IMR-90 (cell line): ENCODE results near the gene ADGRV1. TPM values are rescaled to one million over a fixed set of nuclear protein-coding genes. Genes with fewer than 3 reads are reported as not detected.

Source experiments
- ATAC-seq: fragments of 200-7000 bp; cut with Tn5 transposase; 2 replicates; pipeline ENCODE4 v1.9.1; 2020; ENCODE audit warnings: low read depth, mild to moderate bottlenecking, moderate library complexity
- BruUV-seq: library from RNA; stranded (reverse); fragments of 400-500 nt; replicated peaks from 2 replicates; lab custom pipeline; 2021; lab: Mats Ljungman, UMichigan
- CTCF ChIA-PET: fragments of 300-600 bp; formaldehyde crosslinking; extraction: SDS; loops from one replicate; lab custom pipeline; 2021; ENCODE audit warnings: antibody characterized with exemption; lab: Yijun Ruan, JAX
- POLR2A ChIA-PET: fragments of 300-600 bp; sonication (Branson Sonifier 250); formaldehyde crosslinking; loops from one replicate; lab custom pipeline; 2022; ENCODE audit warnings: antibody characterized with exemption; ENCODE audit not compliant: unreplicated experiment; lab: Charles Lee
- DNase-seq: peaks from one replicate; pipeline ENCODE4 v3.0.0; 2013
- H2AFZ ChIP-seq: replicated peaks from 2 replicates; pipeline ENCODE3; 2013; ENCODE audit warnings: low read length, mild to moderate bottlenecking; ENCODE audit not compliant: poor library complexity
- H2AK5ac ChIP-seq: 2 replicates; pipeline ENCODE4 v1.6.1; 2013; ENCODE audit warnings: low read depth, low read length, inconsistent platforms
- H2AK9ac ChIP-seq: replicated peaks from 2 replicates; pipeline ENCODE3; 2013; ENCODE audit warnings: mild to moderate bottlenecking, low read depth, low read length, moderate library complexity; ENCODE audit not compliant: poor library complexity
- H2BK120ac ChIP-seq: 2 replicates; pipeline ENCODE4 v1.6.1; 2013; ENCODE audit warnings: low read depth, low read length, inconsistent platforms
- H2BK15ac ChIP-seq: 3 replicates; pipeline ENCODE4 v1.6.1; 2013; ENCODE audit warnings: low read depth, low read length, inconsistent platforms
- H2BK20ac ChIP-seq: 2 replicates; pipeline ENCODE4 v1.6.1; 2013; ENCODE audit warnings: low read depth, mild to moderate bottlenecking, inconsistent platforms, low read length, moderate library complexity
- H2BK5ac ChIP-seq: 2 replicates; pipeline ENCODE4 v1.6.1; 2013; ENCODE audit warnings: mild to moderate bottlenecking, low read depth, low read length, inconsistent platforms; ENCODE audit not compliant: poor library complexity, severe bottlenecking
- H3K14ac ChIP-seq: replicated peaks from 2 replicates; pipeline ENCODE4 v1.6.1; 2013; ENCODE audit warnings: low read depth, low read length, inconsistent platforms
- H3K18ac ChIP-seq: 2 replicates; pipeline ENCODE4 v1.6.1; 2013; ENCODE audit warnings: low read depth, low read length, control low read depth
- H3K23ac ChIP-seq: 2 replicates; pipeline ENCODE4 v1.6.1; 2013; ENCODE audit warnings: low read depth, low read length, inconsistent platforms
- H3K27ac ChIP-seq: 2 replicates; pipeline ENCODE4 v1.5.1; 2013; ENCODE audit warnings: mild to moderate bottlenecking, control low read depth, low read length; ENCODE audit not compliant: insufficient read depth
- H3K27me3 ChIP-seq: 2 replicates; pipeline ENCODE4 v1.6.1; 2013; ENCODE audit warnings: low read length; ENCODE audit not compliant: control insufficient read depth, insufficient read depth
- H3K36me3 ChIP-seq: 2 replicates; pipeline ENCODE4 v1.6.1; 2013; ENCODE audit warnings: low read length, mixed read lengths; ENCODE audit not compliant: control insufficient read depth, insufficient read depth
- H3K4ac ChIP-seq: 2 replicates; pipeline ENCODE4 v1.6.1; 2013; ENCODE audit warnings: low read depth, low read length, inconsistent platforms
- H3K4me1 ChIP-seq: 2 replicates; pipeline ENCODE4 v1.6.1; 2013; ENCODE audit warnings: low read length, mixed read lengths; ENCODE audit not compliant: control insufficient read depth, insufficient read depth
- H3K4me2 ChIP-seq: 2 replicates; pipeline ENCODE4 v1.6.1; 2013; ENCODE audit warnings: low read depth, mild to moderate bottlenecking, control low read depth, low read length, moderate library complexity
- H3K4me3 ChIP-seq: 2 replicates; pipeline ENCODE4 v1.5.1; 2013; ENCODE audit warnings: low read depth, mild to moderate bottlenecking, control low read depth, low read length, moderate library complexity; ENCODE audit not compliant: insufficient read depth
- H3K56ac ChIP-seq: 2 replicates; pipeline ENCODE4 v1.6.1; 2013; ENCODE audit warnings: low read length, inconsistent platforms; ENCODE audit not compliant: insufficient read depth; ENCODE audit errors: extremely low read depth
- H3K79me1 ChIP-seq, 2 experiments: 2 replicates each; pipeline ENCODE4 v1.6.1; 2013; ENCODE audit warnings: low read length in 2 of 2, inconsistent platforms in 1 of 2, low read depth in 1 of 2
- H3K9ac ChIP-seq: 2 replicates; pipeline ENCODE4 v1.6.1; 2013; ENCODE audit warnings: low read depth, low read length, control low read depth
- H3K9me1 ChIP-seq: 2 replicates; pipeline ENCODE4 v1.6.1; 2013; ENCODE audit warnings: low read length, inconsistent platforms; ENCODE audit not compliant: insufficient read depth
- H3K9me3 ChIP-seq: 2 replicates; pipeline ENCODE4 v1.6.1; 2013; ENCODE audit warnings: low read length; ENCODE audit not compliant: control insufficient read depth, insufficient read depth
- H4K20me1 ChIP-seq: 2 replicates; pipeline ENCODE4 v1.6.1; 2013; ENCODE audit warnings: low read length, inconsistent platforms; ENCODE audit not compliant: insufficient read depth
- H4K5ac ChIP-seq: 2 replicates; pipeline ENCODE4 v1.6.1; 2013; ENCODE audit warnings: mild to moderate bottlenecking, low read depth, low read length, control low read depth
- H4K8ac ChIP-seq, 2 experiments: 2 replicates each; pipeline ENCODE4 v1.6.1; 2013; ENCODE audit warnings: low read depth in 2 of 2, low read length in 2 of 2, control low read depth in 1 of 2, inconsistent platforms in 1 of 2
- H4K91ac ChIP-seq: 2 replicates; pipeline ENCODE4 v1.6.1; 2013; ENCODE audit warnings: low read depth, low read length, inconsistent platforms; ENCODE audit not compliant: insufficient read depth
- BHLHE40 ChIP-seq: fragments of 150-350 bp; IDR thresholded peaks from 2 replicates; pipeline ENCODE4 v1.6.1; 2016; ENCODE audit warnings: mild to moderate bottlenecking, low read depth, low read length
- CHD1 ChIP-seq: IDR thresholded peaks from 2 replicates; pipeline ENCODE4 v1.6.1; 2012; ENCODE audit warnings: low read depth, low read length, improper control_type of control experiment
- CTCF ChIP-seq: conservative IDR thresholded peaks from 2 replicates; pipeline ENCODE4 v1.5.1; 2012; ENCODE audit warnings: mild to moderate bottlenecking, low read depth, low read length, improper control_type of control experiment
- FOS ChIP-seq: fragments of 150-350 bp; IDR thresholded peaks from 2 replicates; pipeline ENCODE4 v1.6.1; 2016; ENCODE audit warnings: low read depth, low read length
- WGBS, 2 experiments: methylation state at CpG; one replicate each; pipeline versions ENCODE4 v1.1.5 to v1.1.7; 2013; ENCODE audit warnings: missing lambda C conversion rate in 2 of 2; ENCODE audit not compliant: insufficient read length in 1 of 2; ENCODE audit errors: extremely low coverage in 2 of 2; 5-methylcytosine and 5-hydroxymethylcytosine counted together
- dilution Hi-C: fragments of 300-500 bp; cut with HindIII; formaldehyde crosslinking; loops from one replicate; pipeline ENCODE4 v1.14.3; 2018; ENCODE audit warnings: low sequenced_read_pairs; ENCODE audit not compliant: unreplicated experiment
- in situ Hi-C: fragments of 300-500 bp; cut with MboI; formaldehyde crosslinking; loops from 3 replicates; pipeline ENCODE4 v1.14.3; 2019; ENCODE audit warnings: low sequenced_read_pairs, inconsistent platforms, mixed read lengths
- intact Hi-C: fragments of 100-400 bp; cut with micrococcal nuclease; formaldehyde crosslinking; loops from 2 replicates; pipeline ENCODE4 v1.10.0; 2022
- polyA plus RNA-seq, 3 experiments: library from polyadenylated mRNA; depleted of rRNA; stranded (reverse); fragments of >200 nt; gene quantifications; 2 replicates each; pipeline ENCODE4 v1.2.3, GENCODE V29; 2012; ENCODE audit warnings: low replicate concordance in 1 of 3
- total RNA-seq: library from RNA; depleted of rRNA; stranded (reverse); fragments of >200 nt; gene quantifications from 2 replicates; pipeline ENCODE4 v1.2.3, GENCODE V29; 2012

The ADGRV1 gene
- total and polyA plus RNA-seq, 2 of the 4 experiments (the other 2 are of a cell fraction) = under 0.01 TPM; not detected in 1

GRCh38 chr5:90557871-90558270 lies 726 bp upstream of the ADGRV1 start:
- Histone ChIP-seq H2AK9ac (no peak overlapping the region), H4K8ac (no peak overlapping the region), H3K4me2 (no peak overlapping the region; the same call in 1 of the 2 replicates), H3K79me1 (no peaks in the 10 kb centered on the region), H3K36me3 (no peaks in the 10 kb centered on the region), H3K4me3 (no peak overlapping the region), H3K9me1 (no peaks in the 10 kb centered on the region), H3K23ac (no peak overlapping the region), H4K20me1 (no peaks in the 10 kb centered on the region), H3K27ac (no peak overlapping the region), H2AK5ac (no peak overlapping the region), H3K4ac (no peak overlapping the region), H4K91ac (no peak overlapping the region), H3K27me3 (peaks cover 27% of the 10 kb centered on the region), H2AFZ (no peak overlapping the region), H2BK5ac (no peak overlapping the region), H3K56ac (no peak overlapping the region), H2BK120ac (no peak overlapping the region), H3K4me1 (no peaks in the 10 kb centered on the region), H3K18ac (no peak overlapping the region), H2BK20ac (no peak overlapping the region), H3K14ac (no peak overlapping the region), H4K5ac (no peak overlapping the region), H2BK15ac (no peak overlapping the region), H3K9ac (no peak overlapping the region), H3K9me3 (no peaks in the 10 kb centered on the region)
- ATAC-seq (no peak), DNase-seq (no peak)
- ChIA-PET CTCF (no interaction called here), POLR2A (no interaction called here)
- intact Hi-C loops = no loop called here
- in situ Hi-C loops = no loop called here
- WGBS, 2 experiments = no CpG with 5 or more reads among the region's 3 CpGs
- no TSS peak for BruUV-seq
- TF ChIP-seq FOS (no peak), CHD1 (no peak), BHLHE40 (no peak), CTCF (no peak)
- dilution Hi-C loops = no loop called here
